Lower leg skin (tissue), 4 donors: Measurements from ENCODE around the gene MLC1. TPM values are rescaled to one million over a fixed set of nuclear protein-coding genes. Genes with fewer than 3 reads are reported as not detected.

ENCODE experiments used
- DNase-seq, 2 donors: peaks; one replicate each; pipeline ENCODE4 v3.0.0-alpha.2; 2019; ENCODE audit warnings: low spot score in 2 of 2
- H3K4me3 ChIP-seq: fragments of 200-600 bp; sonication (generic); 2 replicates; pipeline ENCODE4 v1.5.1; 2017; ENCODE audit warnings: mild to moderate bottlenecking, low read depth; ENCODE audit not compliant: poor library complexity, severe bottlenecking
- CTCF ChIP-seq, 3 donors: fragments of 450-650 bp; IDR thresholded peaks; one replicate each; pipeline ENCODE4 v1.5.1; 2016; ENCODE audit warnings: antibody characterized with exemption in 3 of 3, mild to moderate bottlenecking in 3 of 3, moderate library complexity in 2 of 3
- POLR2A ChIP-seq, 2 donors: fragments of 450-650 bp; IDR thresholded peaks; one replicate each; pipeline ENCODE4 v1.6.1; 2016 to 2017; ENCODE audit warnings: antibody characterized with exemption in 2 of 2, mild to moderate bottlenecking in 1 of 2, moderate library complexity in 1 of 2
- WGBS, 2 donors: methylation state at CpG; one replicate each; pipeline ENCODE4 v1.1.5; 2018; 5-methylcytosine and 5-hydroxymethylcytosine counted together
- intact Hi-C: fragments of 100-400 bp; cut with DNase I; formaldehyde crosslinking; loops from one replicate; pipeline ENCODE4 v1.15.0; 2023; ENCODE audit warnings: low total_unique reads
- total RNA-seq, 4 donors: library from RNA; depleted of rRNA; stranded (reverse); fragments of >200 nt; gene quantifications; one replicate each; pipeline ENCODE4 v1.1.0, GENCODE V29; 2016

The MLC1 gene
- 1 to 10 TPM in 2 of 4 donors, under 1 TPM in 2; 0.15 to 2.1 (median 1.0) TPM for total RNA-seq

DNA sequence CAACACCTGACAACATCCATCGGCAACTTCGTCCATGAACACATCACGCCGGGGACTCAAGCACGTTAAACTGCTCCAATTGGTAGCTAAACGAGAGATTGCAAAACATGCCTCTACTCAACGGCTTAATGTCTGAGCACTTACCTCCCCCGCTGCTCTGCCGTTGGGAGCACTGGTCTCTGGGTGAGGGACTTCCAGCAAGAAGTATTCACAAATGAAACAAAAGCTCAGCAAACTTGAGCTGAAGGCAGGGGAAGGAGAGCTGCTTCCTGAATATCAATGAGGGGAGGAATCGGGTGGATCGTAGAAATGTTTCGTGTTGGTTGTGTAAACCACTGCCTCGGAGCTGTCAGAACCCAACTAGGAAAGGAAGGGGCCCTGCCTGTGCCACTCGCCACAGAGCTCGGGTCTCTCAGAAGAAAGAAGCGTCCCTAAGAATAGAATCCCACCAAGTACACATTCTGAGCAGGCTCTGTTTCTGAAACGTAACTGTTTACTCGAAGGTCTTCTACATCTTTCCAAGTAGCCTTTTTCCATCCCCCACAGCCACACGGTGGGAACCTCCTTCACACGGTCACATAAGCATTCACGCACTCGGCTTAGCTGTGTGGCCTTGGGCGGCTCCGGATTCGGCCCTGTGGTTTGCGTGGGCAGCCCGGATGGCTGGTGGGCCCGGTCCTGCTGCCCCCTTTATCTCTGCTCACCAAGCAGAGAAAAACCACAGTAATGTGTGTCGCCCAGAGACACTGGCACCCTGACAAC is at the start of gene MLC1:
TSS of gene MLC1 (minus strand) at position 216 of the 762 bp plus-strand sequence. CDS start 524 bp downstream, outside the sequence.
- DNase-seq: no peak
- TF ChIP-seq CTCF (IDR thresholded peaks at IDR 0.05) (no peak), POLR2A (IDR thresholded peaks at IDR 0.05) (no peak)
- 65 to 66% methylated on average over 29 of the region's 29 CpGs for WGBS, 2 donors
- no peak within 1 kb of the TSS for H3K4me3 ChIP-seq
- intact Hi-C loops: no loop called here

DNA sequence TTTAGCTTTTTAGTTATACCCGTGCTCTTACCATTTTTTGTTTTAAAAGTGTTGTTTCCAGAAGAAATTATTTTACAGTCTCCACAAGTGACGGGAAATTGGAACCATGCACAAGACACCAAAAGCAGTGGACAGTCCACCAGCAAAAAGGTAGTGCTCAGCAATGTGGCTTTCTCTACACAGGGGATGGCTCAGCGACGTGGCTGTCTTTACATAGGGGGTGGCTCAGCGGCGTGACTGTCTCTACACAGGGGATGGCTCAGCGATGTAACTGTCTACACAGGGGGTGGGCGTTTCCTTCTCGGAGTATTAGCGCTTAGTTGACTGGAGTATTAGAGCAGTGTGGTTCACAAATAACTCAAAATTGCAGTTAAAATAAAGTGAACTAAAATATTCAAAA is 49.3 kb upstream of the MLC1 start:
- WGBS, 2 donors: 82 to 89% methylated on average over 10 of the region's 10 CpGs
- H3K4me3 ChIP-seq: no peak overlapping the region
- DNase-seq: no peak
- TF ChIP-seq POLR2A (IDR thresholded peaks at IDR 0.05) (no peak), CTCF (IDR thresholded peaks at IDR 0.05) (no peak)
- intact Hi-C loops: no loop called here

- H3K4me3 ChIP-seq: no peak overlapping the region
- DNase-seq: no peak
- intact Hi-C loops: no loop called here
- 85 to 92% methylated on average over 4 of the region's 4 CpGs for WGBS, 2 donors
- TF ChIP-seq POLR2A (IDR thresholded peaks at IDR 0.05): no peak
- TF ChIP-seq CTCF (IDR thresholded peaks at IDR 0.05): no peak
These were observed 46.7 kb upstream of the MLC1 start for GRCh38 chr22:50131894-50132293.

DNA sequence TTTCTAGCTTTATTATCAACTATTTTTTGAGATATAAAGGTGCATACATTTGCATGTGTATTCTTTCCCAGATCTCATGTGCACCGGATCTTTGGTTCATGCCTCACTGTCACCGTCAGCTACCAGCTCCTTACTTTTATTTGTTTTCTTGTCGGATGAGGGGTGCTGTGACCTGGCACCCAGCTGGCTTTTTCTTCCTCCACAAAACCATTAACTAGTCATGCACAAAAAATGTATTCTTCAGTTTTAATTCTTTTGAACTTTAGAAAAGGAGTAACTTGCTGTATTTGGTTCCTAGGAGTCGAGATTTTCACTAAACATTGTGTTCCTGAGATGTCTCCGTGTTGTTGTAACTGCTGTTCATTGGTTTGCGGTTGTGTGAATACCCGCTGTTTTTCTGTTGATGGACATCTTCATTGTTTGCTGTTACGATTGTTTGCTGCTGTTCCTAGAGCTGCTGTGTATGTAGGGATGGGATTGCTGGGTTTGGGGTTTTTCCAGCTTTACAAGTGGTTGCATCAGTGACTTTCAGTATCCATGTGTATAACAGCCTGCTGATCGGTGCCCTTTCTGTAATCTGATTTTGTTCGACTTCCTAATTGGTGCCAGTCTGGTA is 44.0 kb upstream of the MLC1 start:
- 89 to 90% methylated on average over 10 of the region's 10 CpGs for WGBS, 2 donors
- DNase-seq: no peak
- intact Hi-C loops: no loop called here
- TF ChIP-seq CTCF (IDR thresholded peaks at IDR 0.05): no peak
- TF ChIP-seq POLR2A (IDR thresholded peaks at IDR 0.05): no peak
- no peak overlapping the region for H3K4me3 ChIP-seq

DNA sequence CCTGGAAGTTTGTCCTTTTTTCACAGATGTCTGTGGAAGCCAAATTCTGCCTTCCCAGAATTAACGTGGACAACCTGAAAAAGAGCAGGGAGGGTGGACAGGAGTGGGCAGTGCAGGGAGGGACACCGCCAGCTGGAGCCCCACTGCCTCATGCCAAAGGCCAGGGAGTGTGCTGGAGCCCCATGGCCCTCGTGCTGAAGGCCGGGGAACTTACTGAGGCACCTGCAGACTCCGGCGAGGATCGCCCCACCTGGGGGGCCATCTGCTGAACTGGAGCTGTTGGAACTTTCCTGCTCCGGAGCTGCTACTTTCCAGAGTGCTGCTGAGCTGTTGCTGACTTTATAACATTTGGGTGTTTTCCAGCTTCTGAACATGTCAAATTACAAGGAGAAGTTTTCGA is 39.8 kb upstream of the MLC1 start:
- intact Hi-C loops: no loop called here
- TF ChIP-seq POLR2A (IDR thresholded peaks at IDR 0.05): no peak
- no peak for TF ChIP-seq CTCF (IDR thresholded peaks at IDR 0.05)
- WGBS, 2 donors: 78 to 85% methylated on average over 9 of the region's 9 CpGs
- no peak overlapping the region for H3K4me3 ChIP-seq
- DNase-seq: no peak
